AG09319 (cell line): ENCODE data around the gene RNF39.

Experiments
- DNase-seq: peaks from one replicate; pipeline ENCODE4 v3.0.0-alpha.2; 2010; ENCODE audit warnings: low read depth; ENCODE audit errors: extremely low read depth
- CTCF ChIP-seq: IDR thresholded peaks from 2 replicates; pipeline ENCODE4 v1.5.1; 2011; ENCODE audit warnings: low read depth, mild to moderate bottlenecking, inconsistent platforms, low read length, moderate library complexity

Gene RNF39

GRCh38 chr6:30092852-30093543 is 17.4 kb upstream of the RNF39 start:
- TF ChIP-seq CTCF = no peak
- DNase-seq = no peak

GRCh38 chr6:30091577-30092381 is 16.2 kb upstream of the RNF39 start:
- DNase-seq = peak; percentile 24
- no peak for TF ChIP-seq CTCF

- DNase-seq = no peak
- no peak for TF ChIP-seq CTCF
These were observed 12.3 kb upstream of the RNF39 start for GRCh38 chr6:30087876-30088275.

GRCh38 chr6:30077218-30077617 is 1.6 kb upstream of the RNF39 start:
- no peak for DNase-seq
- TF ChIP-seq CTCF = no peak

- TF ChIP-seq CTCF = peak; percentile 36
- no peak for DNase-seq
These were observed 492 bp upstream of the RNF39 start for GRCh38 chr6:30075790-30076732.

GRCh38 chr6:30074331-30075093 is 1.1 kb downstream of the RNF39 start:
- no peak for TF ChIP-seq CTCF

More at GRCh38 chr6:30074331-30075093, 1.1 kb downstream of the RNF39 start:
- DNase-seq = no peak
